K562 (cell line): ENCODE data around the gene UGT1A6. TPM values are rescaled to one million over a fixed set of nuclear protein-coding genes. Genes with fewer than 3 reads are reported as not detected.

Source experiments
- ATAC-seq: fragments of 200-7000 bp; cut with Tn5 transposase; 3 replicates; pipeline ENCODE4 v1.9.1; 2020; ENCODE audit warnings: moderate library complexity
- BruUV-seq: library from RNA; stranded (reverse); fragments of 400-500 nt; replicated peaks from 2 replicates; lab custom pipeline; 2021; lab: Mats Ljungman, UMichigan
- CTCF ChIA-PET: fragments of 300-600 bp; formaldehyde crosslinking; extraction: SDS; loops from one replicate; lab custom pipeline; 2021; ENCODE audit warnings: low intra/inter-chr PET ratio; lab: Yijun Ruan, JAX
- POLR2A ChIA-PET: fragments of 300-600, 350-650 bp; sonication (Branson Sonifier 250); formaldehyde crosslinking; extraction: SDS; loops from one replicate; lab custom pipeline; 2021; ENCODE audit warnings: antibody characterized with exemption, inconsistent platforms; lab: Yijun Ruan, JAX
- DNase-seq, 4 experiments: peaks; one replicate each; pipeline versions ENCODE4 v3.0.0 to v3.0.0-alpha.2; 2011 to 2018; ENCODE audit warnings: low spot score in 3 of 4, mixed read lengths in 3 of 4; ENCODE audit errors: extremely low read depth in 1 of 4
- FAIRE-seq: peaks from 2 replicates; lab custom pipeline; 2011; peaks lifted over from hg19 to GRCh38; lab: Jason Lieb, UNC
- H2AFZ ChIP-seq: 2 replicates; pipeline ENCODE4 v1.6.0; 2011; ENCODE audit warnings: low read depth, low read length, control low read depth, inconsistent platforms
- H3K27ac ChIP-seq: fragments of 200-600 bp; 3 replicates; pipeline ENCODE4 v1.8.0; 2011; ENCODE audit warnings: low read depth, mild to moderate bottlenecking, control low read depth, inconsistent platforms, low read length, moderate library complexity, mixed read lengths; ENCODE audit errors: extremely low read depth
- H3K27me3 ChIP-seq, 2 experiments: fragments of 300-600 bp in 1 of 2; 2 replicates in 1 of 2; 3 replicates in 1 of 2; pipeline versions ENCODE4 v1.6.0 to v1.8.0; 2011; ENCODE audit warnings: inconsistent platforms in 2 of 2, low read length in 2 of 2, mild to moderate bottlenecking in 1 of 2, mixed read lengths in 1 of 2, moderate library complexity in 1 of 2; ENCODE audit not compliant: control insufficient read depth in 2 of 2, insufficient read depth in 2 of 2
- H3K36me3 ChIP-seq: fragments of 300-600 bp; 3 replicates; pipeline ENCODE4 v1.8.0; 2011; ENCODE audit warnings: mild to moderate bottlenecking, low read length, inconsistent platforms; ENCODE audit not compliant: control insufficient read depth, insufficient read depth
- H3K4me1 ChIP-seq, 2 experiments: fragments of 200-600 bp in 1 of 2; replicated peaks in 1 of 2; 2 replicates in 1 of 2; 3 replicates in 1 of 2; pipeline versions ENCODE4 v1.5.1 to v1.8.0; 2011; ENCODE audit warnings: inconsistent platforms in 2 of 2, low read length in 2 of 2, mild to moderate bottlenecking in 1 of 2, mixed read lengths in 1 of 2, moderate library complexity in 1 of 2; ENCODE audit not compliant: control insufficient read depth in 2 of 2, insufficient read depth in 2 of 2
- H3K4me2 ChIP-seq: 2 replicates; pipeline ENCODE4 v1.6.1; 2011; ENCODE audit warnings: low read length, control low read depth, inconsistent platforms, mixed read lengths; ENCODE audit not compliant: insufficient read depth
- H3K4me3 ChIP-seq: fragments of 200-600 bp; sonication (generic), shearing (Covaris generic); 2 replicates; pipeline ENCODE4 v1.5.1; 2016; ENCODE audit warnings: control low read depth, inconsistent platforms
- H3K79me2 ChIP-seq: fragments of 200-600 bp; 3 replicates; pipeline ENCODE4 v1.8.0; 2011; ENCODE audit warnings: low read length, inconsistent platforms; ENCODE audit not compliant: control insufficient read depth, insufficient read depth
- H3K9ac ChIP-seq, 2 experiments: 2 replicates each; pipeline versions ENCODE4 v1.6.0 to v1.6.1; 2011; ENCODE audit warnings: low read depth in 2 of 2, low read length in 2 of 2, control low read depth in 1 of 2, inconsistent platforms in 1 of 2, mild to moderate bottlenecking in 1 of 2, mixed read lengths in 1 of 2; ENCODE audit not compliant: insufficient read depth in 1 of 2
- H3K9me1 ChIP-seq: one replicate; pipeline ENCODE4 v1.6.0; 2011; ENCODE audit warnings: inconsistent platforms, mild to moderate bottlenecking, low read length, moderate library complexity; ENCODE audit not compliant: control insufficient read depth, insufficient read depth
- H3K9me3 ChIP-seq: replicated peaks from 2 replicates; pipeline ENCODE4 v1.5.1; 2011; ENCODE audit warnings: low read depth, low read length, inconsistent platforms; ENCODE audit not compliant: control insufficient read depth, insufficient read depth
- H4K20me1 ChIP-seq: replicated peaks from 2 replicates; pipeline ENCODE4 v1.6.1; 2011; ENCODE audit warnings: low read length, inconsistent platforms, mixed read lengths; ENCODE audit not compliant: control insufficient read depth, insufficient read depth
- IFI16 ChIP-seq: fragments of 250-450 bp; sonication (Bioruptor Pico); IDR thresholded peaks from 2 replicates; pipeline ENCODE4 v2.1.2; 2022; ENCODE audit warnings: mild to moderate bottlenecking, inconsistent platforms
- IRF2 ChIP-seq: sonication (generic); formaldehyde crosslinking; IDR thresholded peaks from 2 replicates; pipeline ENCODE4 v1.8.1; 2022; ENCODE audit warnings: mild to moderate bottlenecking, missing genetic modification reagents
- KDM2B ChIP-seq: fragments of 250-450 bp; sonication (Bioruptor Pico); IDR thresholded peaks from 2 replicates; pipeline ENCODE4 v1.8.0; 2021; ENCODE audit warnings: mild to moderate bottlenecking, moderate library complexity
- PML ChIP-seq: IDR thresholded peaks from 2 replicates; pipeline ENCODE4 v1.6.1; 2012; ENCODE audit warnings: low read length, inconsistent platforms
- PRMT5 ChIP-seq: sonication (generic); formaldehyde crosslinking; IDR thresholded peaks from 2 replicates; pipeline ENCODE4 v1.5.0; 2020; ENCODE audit warnings: missing genetic modification reagents
- SPI1 ChIP-seq: IDR thresholded peaks from 2 replicates; pipeline ENCODE4 v1.6.1; 2011; ENCODE audit warnings: low read depth, low read length, control low read depth, borderline replicate concordance
- ZBTB26 ChIP-seq: fragments of 450-650 bp; formaldehyde crosslinking; IDR thresholded peaks from 2 replicates; pipeline ENCODE4 v1.4.0; 2022; ENCODE audit warnings: missing genetic modification characterization
- ZBTB49 ChIP-seq: sonication (generic); formaldehyde crosslinking; IDR thresholded peaks from 2 replicates; pipeline ENCODE4 v1.8.0; 2022; ENCODE audit warnings: missing genetic modification reagents, mild to moderate bottlenecking, borderline replicate concordance
- ZNF165 ChIP-seq: fragments of 250-450 bp; sonication (Bioruptor Pico); IDR thresholded peaks from 2 replicates; pipeline ENCODE4 v1.4.0; 2020; ENCODE audit warnings: borderline replicate concordance
- ZNF3 ChIP-seq: fragments of 250-450 bp; sonication (Bioruptor Pico); IDR thresholded peaks from 2 replicates; pipeline ENCODE4 v1.5.0; 2021; ENCODE audit warnings: mild to moderate bottlenecking, moderate library complexity
- WGBS: fragments of 100-300 bp; shearing (Covaris generic); methylation state at CpG from one replicate; pipeline ENCODE4 v1.1.6; 2016; ENCODE audit warnings: low coverage, mixed read lengths; ENCODE audit not compliant: insufficient coverage; ENCODE audit errors: missing lambda C conversion rate; 5-methylcytosine and 5-hydroxymethylcytosine counted together
- in situ Hi-C: fragments of 300-500 bp; cut with MboI; formaldehyde crosslinking; loops from 4 replicates; pipeline ENCODE4 v1.15.0; 2018; ENCODE audit warnings: inconsistent platforms, mixed read lengths
- intact Hi-C: fragments of 100-400 bp; cut with micrococcal nuclease; formaldehyde crosslinking; loops from 2 replicates; pipeline ENCODE4 v1.14.2; 2022
- polyA plus RNA-seq, 8 experiments: library from polyadenylated mRNA; depleted of rRNA in 4 of 8; stranded (reverse) in 5 of 8; unstranded in 3 of 8; fragments of >200 nt; fragmentation: Nextera tagmentation in 2 of 8; fragmentation: Illumina TruSeq in 1 of 8; extraction: Ambion mirVana in 2 of 8; extraction: Trizol in 1 of 8; gene quantifications; 2 replicates each; pipeline versions ENCODE4 v1.2.1 to v1.2.3, GENCODE V29; 2011 to 2014; ENCODE audit warnings: inconsistent platforms in 1 of 8, missing spikeins in 1 of 8
- total RNA-seq, 7 experiments: library from RNA; depleted of rRNA in 6 of 7; stranded (reverse); fragments of >200 nt in 6 of 7; fragmentation: Illumina TruSeq in 2 of 7; extraction: Trizol in 2 of 7; gene quantifications; 2 replicates each; pipeline versions ENCODE4 v1.2.1 to v1.2.3, GENCODE V29; 2011 to 2021; ENCODE audit warnings: low replicate concordance in 1 of 7

Gene UGT1A6
- total and polyA plus RNA-seq, 9 of the 15 experiments (the other 6 are each of a cell fraction or from before 2014, with no cell fraction given): not detected

- no peak overlapping the region for H3K9ac ChIP-seq
- ChIA-PET POLR2A (interaction anchor here (0.6 kb wide), 1 partner anchor 58 kb away, joined by 3 read pairs; no protein-coding TSS in a partner anchor), CTCF (no interaction called here)
- DNase-seq: no peak
- H3K9me3 ChIP-seq: no peaks in the 10 kb centered on the region
- no peaks in the 10 kb centered on the region; a peak in 1 of 5 replicates for H3K4me1 ChIP-seq
- no peak overlapping the region for H2AFZ ChIP-seq
- 4% methylated on average over 12 of the region's 18 CpGs for WGBS
- H3K79me2 ChIP-seq: no peaks in the 10 kb centered on the region
- no peaks in the 10 kb centered on the region for H3K36me3 ChIP-seq
- TF ChIP-seq PML (no peak), IFI16 (CRISPR knock-in tag) (no peak), KDM2B (CRISPR knock-in tag) (no peak)
- TF ChIP-seq, all 486 proteins: peak for 0
- no peaks in the 10 kb centered on the region for H3K9me1 ChIP-seq
- no peaks in the 10 kb centered on the region; the same call in 1 of the 2 replicates for H4K20me1 ChIP-seq
- H3K27me3 ChIP-seq: peaks cover 2 to 62% of the 10 kb centered on the region in 2 experiments; a peak in 4 of 5 replicates
- ATAC-seq (no peak), FAIRE-seq (no peak)
- no peak overlapping the region for H3K4me2 ChIP-seq
- no peak overlapping the region for H3K4me3 ChIP-seq
- BruUV-seq: no TSS peak
- intact Hi-C loops: no loop called here
- in situ Hi-C loops: no loop called here
- H3K27ac ChIP-seq: no peak overlapping the region
Observed at GRCh38 chr2:233819884-233820773, 127.4 kb downstream of the UGT1A6 start.

- BruUV-seq: no TSS peak
- Histone ChIP-seq H3K4me3 (no peak overlapping the region), H3K79me2 (no peaks in the 10 kb centered on the region), H3K27ac (no peak overlapping the region), H4K20me1 (no peaks in the 10 kb centered on the region; the same call in 1 of the 2 replicates), H3K9me1 (no peaks in the 10 kb centered on the region), H3K36me3 (no peaks in the 10 kb centered on the region), H2AFZ (no peak overlapping the region), H3K4me2 (no peak overlapping the region), H3K4me1 (no peaks in the 10 kb centered on the region; a peak in 1 of 5 replicates), H3K9ac (no peak overlapping the region), H3K9me3 (no peaks in the 10 kb centered on the region), H3K27me3 (peaks cover 2 to 62% of the 10 kb centered on the region in 2 experiments; a peak in 3 of 5 replicates)
- intact Hi-C loops (no loop called here), in situ Hi-C loops (no loop called here)
- ChIA-PET POLR2A (interaction anchor here (0.6 kb wide), 2 partner anchors 30 to 58 kb away, joined by 3 to 4 read pairs; no protein-coding TSS in a partner anchor), CTCF (no interaction called here)
- FAIRE-seq (no peak), DNase-seq (no peak), ATAC-seq (no peak)
- 0% methylated on average over 6 of the region's 6 CpGs for WGBS
- TF ChIP-seq PRMT5 (CRISPR knock-in tag) (no peak), ZNF165 (CRISPR knock-in tag) (no peak), SPI1 (no peak), ZBTB26 (no peak), ZNF3 (no peak), IRF2 (CRISPR knock-in tag) (no peak), ZBTB49 (CRISPR knock-in tag) (no peak)
Observed at GRCh38 chr2:233820774-233821105, 128.1 kb downstream of the UGT1A6 start.
